ENCODE data around the gene TUT1.

Gene TUT1

DNA sequence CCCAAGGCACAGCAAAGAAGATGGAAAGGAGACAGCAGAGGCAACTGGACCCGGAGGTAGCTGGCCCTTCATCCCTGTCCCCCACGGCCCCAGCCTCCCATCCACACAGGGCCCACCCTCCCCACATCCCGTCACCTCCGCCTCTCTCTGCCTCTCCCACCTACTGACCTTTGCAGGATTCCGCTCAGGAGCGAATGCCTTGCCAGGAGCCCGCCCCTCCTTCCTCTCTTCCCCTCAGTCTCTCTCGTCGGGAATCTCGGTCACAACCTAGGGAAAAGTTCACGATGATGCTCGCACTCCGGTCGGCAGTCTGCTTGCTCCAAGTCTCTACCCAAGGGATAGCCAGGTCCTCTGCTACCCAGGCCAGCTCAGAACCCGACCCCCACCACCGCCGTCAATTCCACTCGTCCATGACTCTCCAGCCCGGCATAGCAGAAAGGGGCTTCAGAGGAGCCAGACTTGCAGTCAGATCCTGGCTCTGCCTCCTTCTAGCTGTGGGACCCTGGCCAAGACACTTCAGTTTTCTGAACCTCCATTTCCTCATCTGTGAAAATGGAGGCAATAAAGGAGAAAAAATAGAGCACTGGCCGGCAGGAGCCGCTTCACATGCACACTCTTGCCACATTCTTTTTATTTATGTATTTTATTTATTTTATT, 54.9 kb downstream of the TUT1 start:
- peaks cover 60% of the 10 kb centered on the region for H3K36me3 ChIP-seq (replicated peaks; ENCODE audit: low read depth, low read length)
- H3K79me2 ChIP-seq (ENCODE audit: low read length): peaks cover 60% of the 10 kb centered on the region
- H3K27me3 ChIP-seq (ENCODE audit: low read depth, low read length): no peaks in the 10 kb centered on the region
- H3K4me2 ChIP-seq (ENCODE audit: low read length): no peak overlapping the region
- H3K27ac ChIP-seq (ENCODE audit: low read length): no peak overlapping the region
- no peak overlapping the region for H2AFZ ChIP-seq (ENCODE audit: low read depth, low read length)
- H3K9me3 ChIP-seq (ENCODE audit: insufficient read depth, low read length): no peaks in the 10 kb centered on the region
- no peak overlapping the region for H3K9ac ChIP-seq (ENCODE audit: low read length)
- peaks cover 29% of the 10 kb centered on the region for H3K4me1 ChIP-seq (ENCODE audit: low read length)
- no peak overlapping the region for H3K4me3 ChIP-seq (ENCODE audit: low read length)
- peaks cover 96% of the 10 kb centered on the region for H4K20me1 ChIP-seq (ENCODE audit: insufficient read depth, low read length)
- TF ChIP-seq, protein P1, sequence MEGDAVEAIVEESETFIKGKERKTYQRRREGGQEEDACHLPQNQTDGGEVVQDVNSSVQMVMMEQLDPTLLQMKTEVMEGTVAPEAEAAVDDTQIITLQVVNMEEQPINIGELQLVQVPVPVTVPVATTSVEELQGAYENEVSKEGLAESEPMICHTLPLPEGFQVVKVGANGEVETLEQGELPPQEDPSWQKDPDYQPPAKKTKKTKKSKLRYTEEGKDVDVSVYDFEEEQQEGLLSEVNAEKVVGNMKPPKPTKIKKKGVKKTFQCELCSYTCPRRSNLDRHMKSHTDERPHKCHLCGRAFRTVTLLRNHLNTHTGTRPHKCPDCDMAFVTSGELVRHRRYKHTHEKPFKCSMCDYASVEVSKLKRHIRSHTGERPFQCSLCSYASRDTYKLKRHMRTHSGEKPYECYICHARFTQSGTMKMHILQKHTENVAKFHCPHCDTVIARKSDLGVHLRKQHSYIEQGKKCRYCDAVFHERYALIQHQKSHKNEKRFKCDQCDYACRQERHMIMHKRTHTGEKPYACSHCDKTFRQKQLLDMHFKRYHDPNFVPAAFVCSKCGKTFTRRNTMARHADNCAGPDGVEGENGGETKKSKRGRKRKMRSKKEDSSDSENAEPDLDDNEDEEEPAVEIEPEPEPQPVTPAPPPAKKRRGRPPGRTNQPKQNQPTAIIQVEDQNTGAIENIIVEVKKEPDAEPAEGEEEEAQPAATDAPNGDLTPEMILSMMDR (IDR thresholded peaks at IDR 0.05; ENCODE audit: low read depth, low read length): no peak
- no peak for TF ChIP-seq EZH2phosphoT487 (IDR thresholded peaks at IDR 0.05; ENCODE audit: low read depth)

DNA sequence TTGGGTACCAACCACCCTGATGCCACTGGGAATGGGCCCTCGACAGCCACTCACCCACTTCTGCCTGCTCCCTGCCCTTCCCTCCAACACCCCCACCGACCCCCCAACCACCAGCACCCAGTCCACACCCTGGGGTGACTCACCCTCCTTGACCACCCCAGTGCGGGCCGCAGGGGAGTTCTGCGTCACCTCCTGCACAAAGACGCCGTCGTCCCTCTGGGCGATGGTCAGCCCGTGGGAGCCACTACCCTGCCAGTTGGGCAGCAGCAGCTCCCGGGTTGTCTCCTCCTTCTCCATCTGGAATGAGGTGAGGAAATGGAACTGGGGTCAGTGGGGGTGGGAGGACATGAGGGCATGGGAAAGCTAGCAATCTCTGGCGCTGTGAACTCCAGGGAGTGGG, 55.5 kb downstream of the TUT1 start:
- no peaks in the 10 kb centered on the region for H3K27me3 ChIP-seq (ENCODE audit: low read depth, low read length)
- TF ChIP-seq, protein P1 (IDR thresholded peaks at IDR 0.05; ENCODE audit: low read depth, low read length): no peak
- no peak for TF ChIP-seq EZH2phosphoT487 (IDR thresholded peaks at IDR 0.05; ENCODE audit: low read depth)
- peaks cover 24% of the 10 kb centered on the region for H3K4me1 ChIP-seq (ENCODE audit: low read length)
- peaks cover 58% of the 10 kb centered on the region for H3K79me2 ChIP-seq (ENCODE audit: low read length)
- H3K36me3 ChIP-seq (replicated peaks; ENCODE audit: low read depth, low read length): peaks cover 67% of the 10 kb centered on the region
- no peak overlapping the region for H3K4me2 ChIP-seq (ENCODE audit: low read length)
- H3K4me3 ChIP-seq (ENCODE audit: low read length): no peak overlapping the region
- no peak overlapping the region for H3K27ac ChIP-seq (ENCODE audit: low read length)
- H4K20me1 ChIP-seq (ENCODE audit: insufficient read depth, low read length): peaks cover 98% of the 10 kb centered on the region
- no peak overlapping the region for H3K9ac ChIP-seq (ENCODE audit: low read length)
- no peaks in the 10 kb centered on the region for H3K9me3 ChIP-seq (ENCODE audit: insufficient read depth, low read length)
- no peak overlapping the region for H2AFZ ChIP-seq (ENCODE audit: low read depth, low read length)

DNA sequence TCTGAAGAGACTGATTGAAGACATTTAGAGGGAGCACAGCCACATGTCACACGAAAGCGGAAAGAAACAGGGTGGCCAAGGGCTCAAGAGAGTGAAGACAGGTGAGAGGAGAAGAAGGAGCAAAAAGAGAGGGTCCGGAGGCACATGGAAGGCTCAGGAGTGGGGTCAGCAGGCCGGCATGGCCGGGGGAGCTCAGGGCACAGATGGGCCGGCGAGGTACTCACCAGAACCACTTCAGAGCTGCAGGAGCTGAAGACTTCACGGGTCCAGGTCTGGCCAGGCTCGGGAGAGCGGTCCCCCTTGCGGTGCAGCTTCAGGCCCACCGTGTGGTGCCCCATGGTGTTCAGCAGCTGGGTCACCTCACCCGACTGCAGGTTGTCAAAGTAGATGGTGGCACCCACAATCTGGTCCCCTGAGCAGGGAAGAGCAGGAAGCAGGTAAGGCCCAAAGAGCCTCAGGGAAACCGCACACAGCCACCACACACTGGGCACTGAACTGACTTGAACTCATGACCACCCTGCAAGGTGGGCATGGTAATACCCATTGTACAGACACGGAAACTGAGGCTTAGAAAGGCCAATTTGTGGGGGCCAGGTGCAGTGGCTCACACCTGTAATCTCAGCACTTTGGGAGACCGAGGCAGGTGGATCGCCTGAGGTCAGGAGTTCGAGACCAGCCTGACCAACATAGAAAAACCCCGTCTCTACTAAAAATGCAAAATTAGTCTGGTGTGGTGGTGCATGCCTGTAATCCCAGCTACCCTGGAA, 56.4 kb downstream of the TUT1 start:
- Histone ChIP-seq H3K79me2 (ENCODE audit: low read length) (peaks cover 54% of the 10 kb centered on the region), H3K9me3 (ENCODE audit: insufficient read depth, low read length) (no peaks in the 10 kb centered on the region), H3K4me2 (ENCODE audit: low read length) (no peak overlapping the region), H3K9ac (ENCODE audit: low read length) (no peak overlapping the region), H3K27me3 (ENCODE audit: low read depth, low read length) (no peaks in the 10 kb centered on the region), H3K4me1 (ENCODE audit: low read length) (peaks cover 17% of the 10 kb centered on the region), H4K20me1 (ENCODE audit: insufficient read depth, low read length) (peaks cover 98% of the 10 kb centered on the region), H3K4me3 (ENCODE audit: low read length) (no peak overlapping the region), H3K36me3 (replicated peaks; ENCODE audit: low read depth, low read length) (peaks cover 70% of the 10 kb centered on the region), H3K27ac (ENCODE audit: low read length) (no peak overlapping the region), H2AFZ (ENCODE audit: low read depth, low read length) (no peak overlapping the region)
- TF ChIP-seq EZH2phosphoT487 (IDR thresholded peaks at IDR 0.05; ENCODE audit: low read depth): no peak
- TF ChIP-seq, protein P1 (IDR thresholded peaks at IDR 0.05; ENCODE audit: low read depth, low read length): no peak

DNA sequence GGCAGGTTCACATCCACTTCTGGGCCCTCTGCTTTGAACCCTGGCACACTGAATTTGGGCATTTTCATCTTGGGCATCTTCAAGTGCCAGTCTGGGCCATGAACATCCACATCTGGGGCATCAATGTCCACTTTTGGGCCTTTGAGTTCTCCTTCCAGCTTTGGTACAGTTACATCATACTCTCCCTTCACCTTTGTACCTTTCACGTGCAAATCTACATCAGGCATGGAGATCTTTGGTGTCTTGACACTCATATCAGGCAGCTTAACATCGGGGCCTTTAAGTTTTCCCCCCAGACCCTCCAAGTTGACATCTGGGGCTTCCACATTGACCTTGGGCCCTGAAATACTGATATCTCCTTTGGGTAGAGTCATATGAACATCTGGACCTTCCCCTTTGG, 59.2 kb downstream of the TUT1 start:
- Histone ChIP-seq H3K4me3 (ENCODE audit: low read length) (no peak overlapping the region), H3K27ac (ENCODE audit: low read length) (no peak overlapping the region), H3K9ac (ENCODE audit: low read length) (no peak overlapping the region), H3K4me2 (ENCODE audit: low read length) (no peak overlapping the region), H3K9me3 (ENCODE audit: insufficient read depth, low read length) (no peaks in the 10 kb centered on the region), H3K36me3 (replicated peaks; ENCODE audit: low read depth, low read length) (peaks cover 70% of the 10 kb centered on the region), H4K20me1 (ENCODE audit: insufficient read depth, low read length) (peaks cover 95% of the 10 kb centered on the region), H3K4me1 (ENCODE audit: low read length) (no peaks in the 10 kb centered on the region), H3K79me2 (ENCODE audit: low read length) (peaks cover 35% of the 10 kb centered on the region), H3K27me3 (ENCODE audit: low read depth, low read length) (no peaks in the 10 kb centered on the region), H2AFZ (ENCODE audit: low read depth, low read length) (no peak overlapping the region)
- TF ChIP-seq, protein P1 (IDR thresholded peaks at IDR 0.05; ENCODE audit: low read depth, low read length): no peak
